Suprapubic skin (tissue), 4 donors: ENCODE results near the gene MAP3K4. TPM values are rescaled to one million over a fixed set of nuclear protein-coding genes. Genes with fewer than 3 reads are reported as not detected.

ENCODE experiments used
- DNase-seq, 2 donors: peaks; one replicate each; pipeline ENCODE4 v3.0.0-alpha.2; 2019; ENCODE audit warnings: low spot score in 2 of 2
- H3K27ac ChIP-seq: fragments of 200-600 bp; sonication (generic); one replicate; pipeline ENCODE4 v1.5.1; 2019
- H3K27me3 ChIP-seq: fragments of 200-600 bp; sonication (generic); one replicate; pipeline ENCODE4 v1.5.1; 2019
- H3K36me3 ChIP-seq: fragments of 200-600 bp; sonication (generic); one replicate; pipeline ENCODE4 v1.5.1; 2019
- H3K4me1 ChIP-seq: fragments of 200-600 bp; sonication (generic); one replicate; pipeline ENCODE4 v1.5.1; 2019
- H3K4me3 ChIP-seq: fragments of 200-600 bp; sonication (generic); one replicate; pipeline ENCODE4 v1.5.1; 2019; ENCODE audit warnings: mild to moderate bottlenecking
- H3K9me3 ChIP-seq: fragments of 200-600 bp; sonication (generic); one replicate; pipeline ENCODE4 v1.5.1; 2019
- CTCF ChIP-seq, 2 donors: fragments of 200-600 bp in 1 of 2; fragments of 450-650 bp in 1 of 2; sonication (generic) in 1 of 2; IDR thresholded peaks; one replicate each; pipeline ENCODE4 v1.5.1; 2016 to 2019; ENCODE audit warnings: antibody characterized with exemption in 2 of 2, mild to moderate bottlenecking in 1 of 2, moderate library complexity in 1 of 2
- EP300 ChIP-seq: sonication (generic); formaldehyde crosslinking; IDR thresholded peaks from one replicate; pipeline ENCODE4 v1.6.1; 2017; ENCODE audit warnings: antibody characterized with exemption
- POLR2A ChIP-seq, 2 donors: fragments of 450-650 bp; IDR thresholded peaks; one replicate each; pipeline ENCODE4 v1.6.1; 2017; ENCODE audit warnings: antibody characterized with exemption in 2 of 2, mild to moderate bottlenecking in 2 of 2, moderate library complexity in 2 of 2
- POLR2AphosphoS5 ChIP-seq, 3 donors: sonication (generic); formaldehyde crosslinking; IDR thresholded peaks; one replicate each; pipeline ENCODE4 v1.6.1; 2017; ENCODE audit warnings: antibody characterized with exemption in 3 of 3
- WGBS: methylation state at CpG from one replicate; pipeline ENCODE4 v1.1.5; 2018; 5-methylcytosine and 5-hydroxymethylcytosine counted together
- total RNA-seq, 4 donors: library from RNA; depleted of rRNA; stranded (reverse); fragments of >200 nt; gene quantifications; one replicate each; pipeline ENCODE4 v1.1.0, GENCODE V29; 2016

MAP3K4 gene
- total RNA-seq, 4 donors from 2014 or later: 29.2 to 83.2 (median 45.2) TPM

GRCh38 chr6:161103475-161103874, 111.9 kb downstream of the MAP3K4 start:
- H3K9me3 ChIP-seq: no peaks in the 10 kb centered on the region
- 97% methylated on average over 4 of the region's 4 CpGs for WGBS
- H3K27me3 ChIP-seq: no peaks in the 10 kb centered on the region
- no peak for TF ChIP-seq EP300
- TF ChIP-seq POLR2A (IDR thresholded peaks at IDR 0.05): no peak
- TF ChIP-seq CTCF (IDR thresholded peaks at IDR 0.05): no peak
- no peak for TF ChIP-seq POLR2AphosphoS5 (IDR thresholded peaks at IDR 0.05)
- DNase-seq: no peak
- peaks cover 86% of the 10 kb centered on the region for H3K36me3 ChIP-seq
- H3K27ac ChIP-seq: no peak overlapping the region
- no peaks in the 10 kb centered on the region for H3K4me1 ChIP-seq
- no peak overlapping the region for H3K4me3 ChIP-seq

DNA sequence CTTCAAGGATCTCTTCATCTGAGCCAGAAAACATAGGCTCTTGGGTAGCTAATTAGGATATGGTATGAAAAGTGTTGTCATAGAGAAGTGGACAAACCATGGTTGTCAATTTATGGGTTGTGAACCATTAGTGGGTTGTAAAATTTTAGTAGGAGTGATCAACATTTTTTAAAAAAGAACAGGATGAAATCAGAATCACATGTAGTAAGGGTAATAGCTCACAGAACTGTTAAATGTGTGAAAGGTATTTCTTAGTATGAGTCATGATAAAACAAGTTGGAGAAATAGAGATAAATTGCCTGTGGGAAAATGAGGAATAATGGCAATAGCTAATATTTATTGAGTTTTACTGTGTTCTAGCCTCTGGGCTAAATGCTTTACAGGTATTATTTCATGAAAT, 113.4 kb downstream of the MAP3K4 start:
- Histone ChIP-seq H3K27ac (no peak overlapping the region), H3K27me3 (no peaks in the 10 kb centered on the region)

DNA sequence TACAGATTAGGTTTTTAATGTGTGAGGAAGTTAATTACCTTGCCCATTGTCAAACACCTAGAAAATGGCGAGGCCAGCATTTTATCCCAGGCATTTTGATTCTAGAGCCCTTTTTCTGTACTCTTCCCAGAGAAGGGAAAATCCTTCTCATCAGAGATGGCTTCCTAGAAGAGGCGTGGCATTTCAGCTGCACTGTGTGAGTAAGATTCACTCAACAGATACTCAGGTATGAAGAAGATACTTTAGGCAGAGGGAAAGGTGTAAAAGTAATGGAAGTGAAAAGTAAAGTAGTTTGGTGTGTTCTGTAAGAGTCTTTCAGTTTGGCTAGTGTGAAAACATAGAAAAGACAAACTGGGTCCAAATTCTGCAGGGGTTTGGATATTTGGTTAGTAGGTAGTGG, 113.8 kb downstream of the MAP3K4 start:
- no peaks in the 10 kb centered on the region for H3K4me1 ChIP-seq
- no peaks in the 10 kb centered on the region for H3K9me3 ChIP-seq
- 96% methylated on average over 2 of the region's 2 CpGs for WGBS

More for the DNA sequence above, 113.4 kb downstream of the MAP3K4 start:
- Histone ChIP-seq H3K36me3 (peaks cover 86% of the 10 kb centered on the region), H3K4me1 (no peaks in the 10 kb centered on the region), H3K9me3 (no peaks in the 10 kb centered on the region), H3K4me3 (no peak overlapping the region)
- TF ChIP-seq POLR2A (IDR thresholded peaks at IDR 0.05): no peak
- no peak for TF ChIP-seq POLR2AphosphoS5 (IDR thresholded peaks at IDR 0.05)
- TF ChIP-seq CTCF (IDR thresholded peaks at IDR 0.05): no peak
- no peak for TF ChIP-seq EP300
- no peak for DNase-seq

DNA sequence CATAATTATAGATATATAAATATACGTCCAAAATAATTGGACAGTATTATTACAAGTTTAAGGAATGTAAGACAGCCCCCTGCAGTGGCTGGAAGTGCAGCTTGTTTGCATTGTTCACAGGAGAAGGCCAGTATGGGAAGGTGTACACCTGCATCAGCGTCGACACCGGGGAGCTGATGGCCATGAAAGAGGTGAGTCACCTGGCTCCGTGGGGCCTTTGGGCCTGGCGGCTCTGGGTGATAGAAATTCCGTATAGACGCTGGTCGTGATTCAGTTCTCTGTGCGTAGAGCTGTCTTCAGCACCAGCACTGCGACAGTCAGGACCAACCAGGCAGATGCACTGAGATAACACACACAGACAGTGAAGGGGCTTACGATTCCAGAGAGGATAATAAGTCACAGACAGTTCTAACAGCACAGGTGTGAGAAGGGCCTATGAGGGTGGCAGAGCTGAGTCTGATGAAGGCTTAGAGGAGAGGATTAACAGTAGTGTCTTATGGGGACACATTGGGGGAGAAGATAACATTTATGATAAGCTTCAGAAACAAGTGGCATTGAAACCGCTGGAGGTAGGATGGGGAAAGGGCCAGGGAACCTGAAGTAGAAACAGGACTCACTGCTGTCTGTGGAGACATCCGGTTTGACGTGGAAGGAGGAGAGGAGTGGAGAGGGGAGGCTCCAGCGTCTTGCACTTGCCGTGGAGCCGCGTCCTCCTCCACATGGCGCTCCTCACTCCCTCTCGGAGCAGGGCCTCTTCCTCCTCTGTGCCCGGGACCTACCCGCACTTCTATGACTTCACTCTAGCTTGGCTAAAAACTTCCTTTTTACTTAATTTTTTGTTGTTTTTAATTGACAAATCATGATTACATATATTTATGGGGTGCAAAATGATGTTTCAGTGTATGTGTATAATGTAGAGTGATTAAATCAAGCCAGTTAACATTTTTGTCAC, 116.5 kb downstream of the MAP3K4 start:
- TF ChIP-seq CTCF (IDR thresholded peaks at IDR 0.05) (no peak), POLR2AphosphoS5 (IDR thresholded peaks at IDR 0.05) (no peak), EP300 (no peak), POLR2A (IDR thresholded peaks at IDR 0.05) (no peak)
- peaks cover 92% of the 10 kb centered on the region for H3K36me3 ChIP-seq
- H3K4me3 ChIP-seq: no peak overlapping the region
- WGBS: 93% methylated on average over 23 of the region's 23 CpGs
- no peak for DNase-seq
- H3K4me1 ChIP-seq: no peaks in the 10 kb centered on the region
- H3K9me3 ChIP-seq: no peaks in the 10 kb centered on the region
- H3K27ac ChIP-seq: no peak overlapping the region
- no peaks in the 10 kb centered on the region for H3K27me3 ChIP-seq

More for the DNA sequence above, 113.8 kb downstream of the MAP3K4 start:
- H3K4me3 ChIP-seq: no peak overlapping the region
- no peak overlapping the region for H3K27ac ChIP-seq
- H3K27me3 ChIP-seq: no peaks in the 10 kb centered on the region
- TF ChIP-seq POLR2A (IDR thresholded peaks at IDR 0.05): no peak
- DNase-seq: no peak
- peaks cover 86% of the 10 kb centered on the region for H3K36me3 ChIP-seq

DNA sequence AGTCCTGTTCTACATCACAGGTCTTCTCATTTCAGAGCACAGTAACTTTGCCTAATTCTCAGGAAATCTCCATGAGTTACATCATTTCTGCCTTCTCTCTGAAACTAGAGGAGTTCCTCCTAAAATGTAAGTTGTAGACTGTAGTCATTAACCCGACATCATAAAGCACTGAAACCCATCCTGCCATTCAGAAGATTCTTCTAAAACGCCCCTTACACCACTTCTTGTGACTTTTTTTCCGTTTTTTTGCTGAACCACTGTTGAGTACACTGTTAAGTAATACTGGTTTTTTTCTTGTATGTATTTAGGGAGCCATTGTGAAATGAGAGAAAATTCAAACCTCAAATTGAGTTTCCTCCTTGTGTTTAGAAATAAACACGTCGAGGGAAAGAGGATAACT, 117.3 kb downstream of the MAP3K4 start:
- Histone ChIP-seq H3K4me3 (no peak overlapping the region), H3K27me3 (no peaks in the 10 kb centered on the region), H3K36me3 (peaks cover 91% of the 10 kb centered on the region), H3K27ac (no peak overlapping the region), H3K4me1 (no peaks in the 10 kb centered on the region), H3K9me3 (no peaks in the 10 kb centered on the region)
- TF ChIP-seq CTCF (IDR thresholded peaks at IDR 0.05) (no peak), POLR2A (IDR thresholded peaks at IDR 0.05) (no peak), EP300 (no peak), POLR2AphosphoS5 (IDR thresholded peaks at IDR 0.05) (no peak)
- WGBS: 88% methylated on average over 5 of the region's 5 CpGs
- no peak for DNase-seq
